Inferior parietal cortex (tissue), 1 donor: ENCODE results near the gene ANO10.

Source experiments
- DNase-seq: peaks from one replicate; pipeline ENCODE4 v3.0.0-alpha.2; 2016; ENCODE audit errors: extremely low spot score

The ANO10 gene

GRCh38 chr3:43317461-43318316 lies 304.1 kb downstream of the ANO10 start:
- no peak for DNase-seq

GRCh38 chr3:43316783-43317460 lies 304.9 kb downstream of the ANO10 start:
- no peak for DNase-seq
